Progenitor cell of endocrine pancreas (in vitro differentiated cells): ENCODE measurements around the gene PCDHGC4. TPM values are rescaled to one million over a fixed set of nuclear protein-coding genes. Genes with fewer than 3 reads are reported as not detected.

Experiments
- DNase-seq: peaks from one replicate; pipeline ENCODE4 v3.0.0; 2021; ENCODE audit warnings: low spot score; ENCODE audit not compliant: unreplicated experiment
- H3K27ac Mint-ChIP-seq: 2 replicates; pipeline ENCODE4 v1.8.0; 2021; ENCODE audit warnings: mild to moderate bottlenecking, moderate library complexity, mixed read lengths
- H3K27me3 Mint-ChIP-seq: 2 replicates; pipeline ENCODE4 v1.8.0; 2021; ENCODE audit warnings: mixed read lengths
- H3K36me3 Mint-ChIP-seq: 2 replicates; pipeline ENCODE4 v1.8.0; 2022; ENCODE audit warnings: mixed read lengths; ENCODE audit not compliant: insufficient read depth
- H3K4me1 Mint-ChIP-seq: 2 replicates; pipeline ENCODE4 v1.8.0; 2021; ENCODE audit warnings: low read depth, mixed read lengths
- H3K4me3 Mint-ChIP-seq: 2 replicates; pipeline ENCODE4 v1.8.0; 2021; ENCODE audit warnings: low read depth, mild to moderate bottlenecking, moderate library complexity, mixed read lengths
- H3K9me3 Mint-ChIP-seq: 2 replicates; pipeline ENCODE4 v1.8.0; 2021; ENCODE audit warnings: low read depth, mixed read lengths
- total RNA-seq: library from RNA; stranded (reverse); gene quantifications from 2 replicates; pipeline ENCODE4 v1.2.1, GENCODE V29; 2021
- TF ChIP-seq, protein P1 (sequence below): fragments of 200-600 bp; sonication (generic); IDR thresholded peaks from one replicate; pipeline ENCODE4 v1.5.0; 2021; ENCODE audit warnings: antibody characterized with exemption, mild to moderate bottlenecking; ENCODE audit not compliant: unreplicated experiment

PCDHGC4 gene
- total RNA-seq, 1 donor from 2014 or later = 3.8 TPM

DNA sequence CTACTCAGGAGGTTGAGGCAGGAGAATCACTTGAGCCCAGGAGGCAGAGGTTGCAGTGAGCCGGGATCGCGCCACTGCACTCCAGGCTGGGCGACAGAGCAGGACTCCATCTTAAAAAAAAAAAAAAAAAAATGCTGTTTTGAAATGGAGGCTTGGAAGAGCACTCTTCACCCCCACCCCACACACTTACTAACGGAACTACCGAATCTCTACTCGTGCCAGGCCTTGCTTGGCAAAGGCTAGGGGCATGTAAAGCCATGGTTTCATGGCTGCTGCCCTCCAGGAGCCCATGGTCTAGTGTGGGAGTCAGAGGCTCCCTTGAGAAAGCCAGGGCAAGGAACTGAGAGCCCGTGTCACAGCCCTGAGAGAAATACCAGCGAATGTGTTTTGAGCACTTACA, 25.3 kb downstream of the PCDHGC4 start:
- H3K27ac Mint-ChIP-seq = no peak overlapping the region
- H3K36me3 Mint-ChIP-seq = peaks cover 8% of the 10 kb centered on the region
- no peaks in the 10 kb centered on the region for H3K27me3 Mint-ChIP-seq
- no peaks in the 10 kb centered on the region for H3K9me3 Mint-ChIP-seq
- TF ChIP-seq, protein P1, sequence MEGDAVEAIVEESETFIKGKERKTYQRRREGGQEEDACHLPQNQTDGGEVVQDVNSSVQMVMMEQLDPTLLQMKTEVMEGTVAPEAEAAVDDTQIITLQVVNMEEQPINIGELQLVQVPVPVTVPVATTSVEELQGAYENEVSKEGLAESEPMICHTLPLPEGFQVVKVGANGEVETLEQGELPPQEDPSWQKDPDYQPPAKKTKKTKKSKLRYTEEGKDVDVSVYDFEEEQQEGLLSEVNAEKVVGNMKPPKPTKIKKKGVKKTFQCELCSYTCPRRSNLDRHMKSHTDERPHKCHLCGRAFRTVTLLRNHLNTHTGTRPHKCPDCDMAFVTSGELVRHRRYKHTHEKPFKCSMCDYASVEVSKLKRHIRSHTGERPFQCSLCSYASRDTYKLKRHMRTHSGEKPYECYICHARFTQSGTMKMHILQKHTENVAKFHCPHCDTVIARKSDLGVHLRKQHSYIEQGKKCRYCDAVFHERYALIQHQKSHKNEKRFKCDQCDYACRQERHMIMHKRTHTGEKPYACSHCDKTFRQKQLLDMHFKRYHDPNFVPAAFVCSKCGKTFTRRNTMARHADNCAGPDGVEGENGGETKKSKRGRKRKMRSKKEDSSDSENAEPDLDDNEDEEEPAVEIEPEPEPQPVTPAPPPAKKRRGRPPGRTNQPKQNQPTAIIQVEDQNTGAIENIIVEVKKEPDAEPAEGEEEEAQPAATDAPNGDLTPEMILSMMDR = no peak
- H3K4me1 Mint-ChIP-seq = peaks cover 16% of the 10 kb centered on the region
- no peak overlapping the region for H3K4me3 Mint-ChIP-seq
- no peak for DNase-seq

- DNase-seq = no peak
- peaks cover 16% of the 10 kb centered on the region for H3K4me1 Mint-ChIP-seq
- H3K27me3 Mint-ChIP-seq = no peaks in the 10 kb centered on the region
- no peak overlapping the region for H3K27ac Mint-ChIP-seq
- no peaks in the 10 kb centered on the region for H3K9me3 Mint-ChIP-seq
- H3K36me3 Mint-ChIP-seq = peaks cover 8% of the 10 kb centered on the region
- H3K4me3 Mint-ChIP-seq = no peak overlapping the region
- TF ChIP-seq, protein P1 = no peak
These were observed 26.2 kb downstream of the PCDHGC4 start for GRCh38 chr5:141510850-141511601.

DNA sequence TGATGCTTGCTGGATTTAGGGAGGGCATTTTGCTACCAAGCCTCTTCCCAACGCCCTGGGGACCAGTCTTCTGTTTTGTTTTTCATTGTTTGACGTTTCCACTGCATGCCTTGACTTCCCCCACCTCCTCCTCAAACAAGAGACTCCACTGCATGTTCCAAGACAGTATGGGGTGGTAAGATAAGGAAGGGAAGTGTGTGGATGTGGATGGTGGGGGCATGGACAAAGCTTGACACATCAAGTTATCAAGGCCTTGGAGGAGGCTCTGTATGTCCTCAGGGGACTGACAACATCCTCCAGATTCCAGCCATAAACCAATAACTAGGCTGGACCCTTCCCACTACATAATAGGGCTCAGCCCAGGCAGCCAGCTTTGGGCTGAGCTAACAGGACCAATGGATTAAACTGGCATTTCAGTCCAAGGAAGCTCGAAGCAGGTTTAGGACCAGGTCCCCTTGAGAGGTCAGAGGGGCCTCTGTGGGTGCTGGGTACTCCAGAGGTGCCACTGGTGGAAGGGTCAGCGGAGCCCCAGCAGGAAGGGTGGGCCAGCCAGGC, 27.0 kb downstream of the PCDHGC4 start:
- peaks cover 16% of the 10 kb centered on the region for H3K4me1 Mint-ChIP-seq
- DNase-seq = no peak
- H3K4me3 Mint-ChIP-seq = no peak overlapping the region
- TF ChIP-seq, protein P1 = no peak
- no peaks in the 10 kb centered on the region for H3K27me3 Mint-ChIP-seq
- no peak overlapping the region for H3K27ac Mint-ChIP-seq
- H3K9me3 Mint-ChIP-seq = no peaks in the 10 kb centered on the region
- H3K36me3 Mint-ChIP-seq = peaks cover 11% of the 10 kb centered on the region

DNA sequence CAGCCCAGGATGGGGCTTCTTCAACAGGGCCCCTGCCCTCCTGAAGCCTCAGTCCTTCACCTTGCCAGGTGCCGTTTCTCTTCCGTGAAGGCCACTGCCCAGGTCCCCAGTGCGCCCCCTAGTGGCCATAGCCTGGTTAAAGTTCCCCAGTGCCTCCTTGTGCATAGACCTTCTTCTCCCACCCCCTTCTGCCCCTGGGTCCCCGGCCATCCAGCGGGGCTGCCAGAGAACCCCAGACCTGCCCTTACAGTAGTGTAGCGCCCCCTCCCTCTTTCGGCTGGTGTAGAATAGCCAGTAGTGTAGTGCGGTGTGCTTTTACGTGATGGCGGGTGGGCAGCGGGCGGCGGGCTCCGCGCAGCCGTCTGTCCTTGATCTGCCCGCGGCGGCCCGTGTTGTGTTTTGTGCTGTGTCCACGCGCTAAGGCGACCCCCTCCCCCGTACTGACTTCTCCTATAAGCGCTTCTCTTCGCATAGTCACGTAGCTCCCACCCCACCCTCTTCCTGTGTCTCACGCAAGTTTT, 27.6 kb downstream of the PCDHGC4 start:
- peaks cover 16% of the 10 kb centered on the region for H3K4me1 Mint-ChIP-seq
- peaks cover 11% of the 10 kb centered on the region for H3K36me3 Mint-ChIP-seq
- H3K27me3 Mint-ChIP-seq = no peaks in the 10 kb centered on the region
- H3K9me3 Mint-ChIP-seq = no peaks in the 10 kb centered on the region
- peak overlapping the region; percentile 93 for H3K4me3 Mint-ChIP-seq
- peak; percentile 87 for DNase-seq
- TF ChIP-seq, protein P1 = peak; percentile 94
- peak overlapping the region; percentile 88 for H3K27ac Mint-ChIP-seq

DNA sequence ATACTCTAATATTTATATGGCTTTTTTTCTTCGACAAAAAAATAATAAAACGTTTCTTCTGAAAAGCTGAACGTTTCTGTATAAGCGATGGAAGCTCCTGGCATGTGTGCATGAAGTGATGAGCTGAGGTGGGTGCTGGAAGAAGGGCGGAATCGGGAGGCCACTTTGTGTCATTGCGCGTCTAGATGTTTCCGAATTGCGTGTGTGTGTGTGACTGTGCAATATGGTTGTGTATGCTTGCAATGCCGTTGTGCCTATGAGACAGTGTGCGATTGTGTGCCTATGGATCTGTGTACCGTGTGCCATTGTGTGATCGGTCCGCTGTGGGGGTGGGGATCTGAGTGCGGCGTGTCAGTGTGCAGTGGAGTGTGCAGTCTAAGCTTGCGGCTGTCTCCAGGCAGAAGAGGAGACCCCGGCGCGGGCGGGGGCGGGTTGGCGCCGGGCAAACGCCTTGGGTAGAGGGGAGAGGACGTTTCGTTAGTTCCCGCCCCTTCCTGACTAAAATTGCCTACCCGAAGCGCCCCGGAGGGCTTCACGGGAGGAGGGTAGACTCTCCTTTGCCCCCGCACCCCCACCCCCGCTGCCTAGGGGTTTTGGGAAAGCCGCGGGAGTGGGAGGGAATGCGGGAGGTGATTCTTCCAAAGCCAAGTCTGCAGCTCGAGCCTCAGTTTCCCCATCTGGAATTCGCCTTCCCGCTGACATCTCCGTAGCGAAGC, 28.2 kb downstream of the PCDHGC4 start:
- peak overlapping the region; percentile 88 for H3K27ac Mint-ChIP-seq
- no peak for DNase-seq
- H3K4me3 Mint-ChIP-seq = peak overlapping the region; percentile 93
- H3K9me3 Mint-ChIP-seq = no peaks in the 10 kb centered on the region
- peaks cover 16% of the 10 kb centered on the region for H3K4me1 Mint-ChIP-seq
- TF ChIP-seq, protein P1 = no peak
- no peaks in the 10 kb centered on the region for H3K27me3 Mint-ChIP-seq
- peaks cover 13% of the 10 kb centered on the region for H3K36me3 Mint-ChIP-seq
